H1 (cell line): ENCODE data around the gene CREB1. TPM values are rescaled to one million over a fixed set of nuclear protein-coding genes. Genes with fewer than 3 reads are reported as not detected.
"Not testable (repeated sequence)": the region's sequence is repeated elsewhere in the genome, so short reads cannot be mapped to it uniquely, and the experiment has no call there.

Experiments
- CTCF ChIA-PET: fragments of 300-600 bp; sonication (Branson Sonifier 250); formaldehyde crosslinking; loops from one replicate; lab custom pipeline; 2021; ENCODE audit not compliant: partially characterized antibody; lab: Charles Lee
- POLR2A ChIA-PET: fragments of 300-600 bp; sonication (Branson Sonifier 250); formaldehyde crosslinking; loops from one replicate; lab custom pipeline; 2021; ENCODE audit warnings: inconsistent platforms; ENCODE audit not compliant: partially characterized antibody; lab: Charles Lee
- DNase-seq, 2 experiments: peaks; one replicate each; pipeline versions ENCODE4 v3.0.0 to v3.0.0-alpha.2; 2010 to 2022; ENCODE audit warnings: low spot score in 2 of 2, low read depth in 1 of 2, mixed read lengths in 1 of 2
- FAIRE-seq: peaks from 2 replicates; lab custom pipeline; 2011; peaks lifted over from hg19 to GRCh38; lab: Jason Lieb, UNC
- H2AFZ ChIP-seq: 2 replicates; pipeline ENCODE4 v1.8.1; 2012; ENCODE audit warnings: low read length, inconsistent platforms
- H2AK5ac ChIP-seq: 2 replicates; pipeline ENCODE4 v1.6.1; 2013; ENCODE audit warnings: low read depth, low read length
- H2BK120ac ChIP-seq: replicated peaks from 2 replicates; pipeline ENCODE3; 2013; ENCODE audit warnings: low read depth, low read length, inconsistent platforms
- H2BK12ac ChIP-seq: 2 replicates; pipeline ENCODE4 v1.6.1; 2013; ENCODE audit warnings: low read depth, low read length
- H2BK15ac ChIP-seq: 2 replicates; pipeline ENCODE4 v1.6.1; 2013; ENCODE audit warnings: low read length
- H2BK20ac ChIP-seq: 2 replicates; pipeline ENCODE4 v1.6.1; 2013; ENCODE audit warnings: low read length
- H2BK5ac ChIP-seq: 2 replicates; pipeline ENCODE4 v1.6.1; 2013; ENCODE audit warnings: low read depth, low read length
- H3K14ac ChIP-seq: 2 replicates; pipeline ENCODE4 v1.6.1; 2013; ENCODE audit warnings: inconsistent platforms; ENCODE audit not compliant: insufficient read length
- H3K18ac ChIP-seq: 2 replicates; pipeline ENCODE4 v1.6.1; 2013; ENCODE audit warnings: low read length; ENCODE audit errors: extremely low read depth
- H3K23ac ChIP-seq: 2 replicates; pipeline ENCODE4 v1.6.1; 2013; ENCODE audit warnings: inconsistent platforms; ENCODE audit not compliant: insufficient read length
- H3K23me2 ChIP-seq: 2 replicates; pipeline ENCODE4 v1.6.1; 2013; ENCODE audit warnings: low read depth, low read length
- H3K27ac ChIP-seq: 2 replicates; pipeline ENCODE4 v1.6.1; 2011; ENCODE audit warnings: low read depth, low read length, inconsistent platforms
- H3K27me3 ChIP-seq, 4 experiments: replicated peaks in 1 of 4; 1 replicate in 1 of 4; 2 replicates in 3 of 4; pipeline versions ENCODE4 v1.6.1 to v1.8.1; 2011 to 2013; ENCODE audit warnings: low read length in 3 of 4, mild to moderate bottlenecking in 3 of 4, inconsistent platforms in 2 of 4, mixed read lengths in 2 of 4, moderate library complexity in 1 of 4; ENCODE audit not compliant: control insufficient read depth in 3 of 4, insufficient read depth in 3 of 4; ENCODE audit errors: extremely low read depth in 1 of 4
- H3K36me3 ChIP-seq, 4 experiments: 2 replicates each; pipeline versions ENCODE4 v1.6.1 to v1.8.1; 2011 to 2013; ENCODE audit warnings: mild to moderate bottlenecking in 4 of 4, low read length in 3 of 4, moderate library complexity in 2 of 4, control low read depth in 1 of 4, inconsistent platforms in 1 of 4; ENCODE audit not compliant: insufficient read depth in 4 of 4, control insufficient read depth in 2 of 4
- H3K4ac ChIP-seq: replicated peaks from 2 replicates; pipeline ENCODE3; 2013; ENCODE audit warnings: low read length, low read depth, mixed read lengths, inconsistent platforms; ENCODE audit not compliant: insufficient read length
- H3K4me1 ChIP-seq, 4 experiments: replicated peaks in 1 of 4; 1 replicate in 1 of 4; 2 replicates in 3 of 4; pipeline versions ENCODE4 v1.6.1 to v1.8.1; 2011 to 2013; ENCODE audit warnings: low read length in 3 of 4, inconsistent platforms in 2 of 4, mixed read lengths in 1 of 4; ENCODE audit not compliant: insufficient read depth in 4 of 4, control insufficient read depth in 3 of 4
- H3K4me2 ChIP-seq, 2 experiments: 2 replicates each; pipeline versions ENCODE4 v1.6.1 to v1.8.1; 2011 to 2013; ENCODE audit warnings: low read depth in 2 of 2, low read length in 2 of 2, control low read depth in 1 of 2, inconsistent platforms in 1 of 2, mild to moderate bottlenecking in 1 of 2; ENCODE audit not compliant: insufficient read depth in 1 of 2
- H3K4me3 ChIP-seq, 4 experiments: fragments of 200-600, 300-600 bp in 1 of 4; sonication (generic), shearing (Covaris generic), sonication (Bioruptor Twin) in 1 of 4; 2 replicates each; pipeline versions ENCODE4 v1.5.1 to v1.8.1; 2011 to 2016; ENCODE audit warnings: low read length in 4 of 4, low read depth in 3 of 4, control low read depth in 2 of 4, inconsistent platforms in 2 of 4, mild to moderate bottlenecking in 2 of 4, mixed read lengths in 1 of 4, moderate library complexity in 1 of 4; ENCODE audit not compliant: insufficient read depth in 2 of 4; ENCODE audit errors: extremely low read depth in 1 of 4
- H3K56ac ChIP-seq: replicated peaks from 2 replicates; pipeline ENCODE3; 2013; ENCODE audit warnings: low read depth, mild to moderate bottlenecking, mixed read lengths, low read length, inconsistent platforms; ENCODE audit not compliant: insufficient read length
- H3K79me1 ChIP-seq: 2 replicates; pipeline ENCODE4 v1.6.1; 2013; ENCODE audit warnings: low read depth, low read length, control low read depth
- H3K79me2 ChIP-seq, 2 experiments: 2 replicates each; pipeline versions ENCODE4 v1.6.1 to v1.8.1; 2012 to 2013; ENCODE audit warnings: low read length in 2 of 2, mild to moderate bottlenecking in 2 of 2, inconsistent platforms in 1 of 2; ENCODE audit not compliant: insufficient read depth in 2 of 2, control insufficient read depth in 1 of 2
- H3K9ac ChIP-seq, 4 experiments: replicated peaks in 1 of 4; 1 replicate in 1 of 4; 2 replicates in 3 of 4; pipeline versions ENCODE4 v1.6.1 to v1.8.1; 2011 to 2013; ENCODE audit warnings: low read depth in 3 of 4, low read length in 3 of 4, control low read depth in 2 of 4, mild to moderate bottlenecking in 2 of 4, moderate library complexity in 2 of 4, inconsistent platforms in 1 of 4; ENCODE audit errors: extremely low read depth in 1 of 4
- H3K9me3 ChIP-seq, 2 experiments: 2 replicates each; pipeline versions ENCODE4 v1.6.1 to v1.8.1; 2012 to 2013; ENCODE audit warnings: mild to moderate bottlenecking in 2 of 2, moderate library complexity in 2 of 2, control low read depth in 1 of 2, inconsistent platforms in 1 of 2, low read depth in 1 of 2, low read length in 1 of 2, mixed read lengths in 1 of 2; ENCODE audit not compliant: insufficient read depth in 2 of 2
- H4K20me1 ChIP-seq, 2 experiments: replicated peaks in 1 of 2; 2 replicates each; pipeline versions ENCODE3 to v1.8.1; 2011 to 2013; ENCODE audit warnings: inconsistent platforms in 2 of 2, low read length in 2 of 2, mild to moderate bottlenecking in 1 of 2; ENCODE audit not compliant: insufficient read depth in 2 of 2, control insufficient read depth in 1 of 2
- H4K5ac ChIP-seq: 2 replicates; pipeline ENCODE4 v1.6.1; 2013; ENCODE audit warnings: low read length, low read depth, mixed read lengths, inconsistent platforms; ENCODE audit not compliant: insufficient read length
- H4K8ac ChIP-seq: 2 replicates; pipeline ENCODE4 v1.8.0; 2013; ENCODE audit warnings: mild to moderate bottlenecking, moderate library complexity, low read length, inconsistent platforms; ENCODE audit not compliant: insufficient read depth; ENCODE audit errors: extremely low read depth
- H4K91ac ChIP-seq: replicated peaks from 2 replicates; pipeline ENCODE3; 2013; ENCODE audit warnings: low read length, mixed read lengths, inconsistent platforms; ENCODE audit not compliant: insufficient read length
- WGBS, 2 experiments: shearing (Covaris generic) in 1 of 2; methylation state at CpG; one replicate each; pipeline versions ENCODE4 v1.1.6 to v1.1.7; 2013 to 2015; ENCODE audit warnings: low lambda C conversion rate in 2 of 2, mixed read lengths in 2 of 2, inconsistent platforms in 1 of 2, low coverage in 1 of 2, missing lambda C conversion rate in 1 of 2; ENCODE audit not compliant: insufficient replicate concordance in 2 of 2, insufficient coverage in 1 of 2, insufficient read length in 1 of 2; ENCODE audit errors: extremely low coverage in 1 of 2, missing lambda C conversion rate in 1 of 2; 5-methylcytosine and 5-hydroxymethylcytosine counted together
- polyA plus RNA-seq, 7 experiments: library from polyadenylated mRNA; depleted of rRNA in 3 of 7; stranded (reverse) in 5 of 7; unstranded in 2 of 7; fragments of >200 nt in 5 of 7; fragments of 200-250 nt in 2 of 7; gene quantifications; 1 replicate in 5 of 7; 2 replicates in 1 of 7; 4 replicates in 1 of 7; pipeline versions ENCODE4 v1.2.1 to v1.2.3, GENCODE V29; 2011 to 2013; ENCODE audit warnings: missing spikeins in 2 of 7, mixed read lengths in 2 of 7
- total RNA-seq: library from RNA; stranded (reverse); fragmentation: NEBNext Ultra II Directional; extraction: Animal tissue kit (Norgen Biotek cat#: 25700); gene quantifications from 2 replicates; pipeline ENCODE4 v1.2.1, GENCODE V29; 2021
- TF ChIP-seq, protein P1 (sequence below): IDR thresholded peaks from 2 replicates; pipeline ENCODE4 v1.6.1; 2012; ENCODE audit warnings: inconsistent platforms

Gene CREB1
- total and polyA plus RNA-seq, 2 of the 8 experiments (the other 6 are each of a cell fraction or from before 2014, with no cell fraction given) = 46.3 to 99.0 TPM

DNA sequence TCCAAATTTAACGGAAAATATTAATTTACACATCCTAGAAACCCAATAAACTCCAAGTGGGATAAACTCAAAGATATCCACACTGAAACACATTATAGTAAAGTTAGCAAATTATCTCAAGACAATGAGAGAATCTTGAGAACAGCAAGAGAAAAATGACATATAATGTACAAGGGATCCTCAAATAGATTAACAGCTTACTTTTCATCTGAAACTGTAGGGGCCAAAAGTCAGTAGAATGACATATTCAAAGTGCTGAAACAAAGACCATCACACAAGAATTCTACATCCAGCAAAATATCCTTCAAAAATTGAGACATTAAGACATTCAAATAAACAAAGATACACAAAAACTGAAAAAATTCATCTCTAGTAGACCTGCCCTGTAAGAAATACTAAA, 114.1 kb downstream of the CREB1 start:
- Histone ChIP-seq H3K27me3 (peaks cover 0 to 1% (median 0%) of the 10 kb centered on the region in 4 experiments; a peak in 1 of 7 replicates), H3K27ac (no peak overlapping the region), H3K23me2 (no peaks in the 10 kb centered on the region), H2BK15ac (no peak overlapping the region), H4K20me1 (no peaks in the 10 kb centered on the region), H2BK12ac (no peak overlapping the region), H4K91ac (no peak overlapping the region), H3K4ac (no peak overlapping the region), H4K5ac (no peak overlapping the region), H3K79me1 (no peaks in the 10 kb centered on the region), H3K14ac (no peak overlapping the region), H3K56ac (no peak overlapping the region), H3K9me3 (0 out of 4 replicates have a peak, but pooled peaks cover 0 to 2% of the 10 kb centered on the region in 2 experiments), H3K18ac (no peak overlapping the region), H3K23ac (no peak overlapping the region), H3K4me1 (no peaks in the 10 kb centered on the region), H3K4me3 (no peak overlapping the region), H3K36me3 (no peaks in the 10 kb centered on the region), H4K8ac (no peak overlapping the region), H3K79me2 (no peaks in the 10 kb centered on the region), H2BK5ac (no peak overlapping the region), H3K4me2 (no peak overlapping the region), H2AK5ac (no peak overlapping the region), H2BK20ac (no peak overlapping the region), H2AFZ (no peak overlapping the region), H2BK120ac (no peak overlapping the region), H3K9ac (no peak overlapping the region)
- POLR2A ChIA-PET = no interaction called here
- whole genome bisulfite sequencing, 2 experiments = 67% methylated on average over 1 of the region's 1 CpG; no CpG with 5 or more reads in 1 of the 2 experiments
- TF ChIP-seq, protein P1, sequence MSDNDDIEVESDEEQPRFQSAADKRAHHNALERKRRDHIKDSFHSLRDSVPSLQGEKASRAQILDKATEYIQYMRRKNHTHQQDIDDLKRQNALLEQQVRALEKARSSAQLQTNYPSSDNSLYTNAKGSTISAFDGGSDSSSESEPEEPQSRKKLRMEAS = no peak
- CTCF ChIA-PET = interaction anchor here (1.8 kb wide), 1 partner anchor 17 kb away, joined by 6 read pairs; no protein-coding TSS in a partner anchor
- DNase-seq (no peak), FAIRE-seq (no peak)

DNA sequence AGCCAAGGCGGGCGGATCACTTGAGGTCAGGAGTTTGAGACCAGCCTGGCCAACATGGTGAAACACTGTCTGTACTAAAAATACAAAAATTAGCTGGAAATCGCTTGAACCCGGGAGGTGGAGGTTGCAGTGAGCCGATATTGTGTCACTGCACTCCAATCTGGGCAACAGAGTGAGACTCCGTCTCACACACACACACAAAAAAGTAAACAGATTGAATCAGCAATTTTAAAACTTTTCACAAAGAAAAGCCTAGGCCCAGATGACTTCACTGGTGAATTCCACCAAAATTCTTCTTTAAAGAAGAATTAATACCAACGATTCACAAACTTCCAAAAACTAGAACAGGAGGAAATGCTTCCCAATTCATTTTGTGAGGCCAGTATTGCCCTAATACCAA, 116.8 kb downstream of the CREB1 start:
- H3K9ac ChIP-seq, H2BK15ac ChIP-seq, DNase-seq, H2BK20ac ChIP-seq, H2BK12ac ChIP-seq, H2AK5ac ChIP-seq, H3K4me1 ChIP-seq, CTCF ChIA-PET, H4K5ac ChIP-seq, POLR2A ChIA-PET, H3K36me3 ChIP-seq, FAIRE-seq, H2BK120ac ChIP-seq, H2BK5ac ChIP-seq, H3K14ac ChIP-seq, H4K20me1 ChIP-seq, H3K27me3 ChIP-seq, H3K4me2 ChIP-seq, H3K9me3 ChIP-seq, H3K23ac ChIP-seq, H3K56ac ChIP-seq, H3K27ac ChIP-seq, H4K91ac ChIP-seq, H3K23me2 ChIP-seq, H3K4me3 ChIP-seq, H3K18ac ChIP-seq, H3K79me2 ChIP-seq, H4K8ac ChIP-seq, H3K4ac ChIP-seq, H2AFZ ChIP-seq, H3K79me1 ChIP-seq: not testable (repeated sequence)
- WGBS, 2 experiments = 90% methylated on average over 7 of the region's 7 CpGs; no CpG with 5 or more reads in 1 of the 2 experiments
